K562 (cell line): Measurements from ENCODE around the gene RANBP6.

ENCODE experiments used
- CREM ChIP-seq: IDR thresholded peaks from 2 replicates; pipeline ENCODE4 v1.6.1; 2014; ENCODE audit warnings: antibody characterized with exemption, low read depth
- DNMT1 ChIP-seq: fragments of 450-650 bp; IDR thresholded peaks from 2 replicates; pipeline ENCODE4 v1.6.1; 2016; ENCODE audit warnings: antibody characterized with exemption, mild to moderate bottlenecking
- HDAC2 ChIP-seq: fragments of 450-650 bp; IDR thresholded peaks from 2 replicates; pipeline ENCODE4 v1.6.1; 2016; ENCODE audit warnings: mild to moderate bottlenecking
- KDM5B ChIP-seq: fragments of 200-600 bp; sonication (generic); IDR thresholded peaks from 2 replicates; pipeline ENCODE4 v1.6.1; 2012; ENCODE audit warnings: low read depth, mild to moderate bottlenecking, moderate library complexity, low read length, control low read depth, inconsistent platforms; ENCODE audit not compliant: insufficient replicate concordance
- MTF1 ChIP-seq: fragments of 250-450 bp; sonication (Bioruptor Pico); IDR thresholded peaks from 2 replicates; pipeline ENCODE4 v1.9.0; 2021; ENCODE audit warnings: moderate library complexity, mild to moderate bottlenecking, inconsistent platforms, borderline replicate concordance
- NR4A1 ChIP-seq, 2 experiments: fragments of 250-450 bp in 1 of 2; fragments of 450-650 bp in 1 of 2; sonication (Bioruptor Pico) in 1 of 2; IDR thresholded peaks; 2 replicates each; pipeline versions ENCODE4 v1.4.0 to v1.6.1; 2016 to 2020; ENCODE audit warnings: mild to moderate bottlenecking in 2 of 2, missing compliant biosample characterization in 1 of 2, missing genetic modification characterization in 1 of 2, moderate library complexity in 1 of 2
- ZBTB8A ChIP-seq: fragments of 450-650 bp; IDR thresholded peaks from 2 replicates; pipeline ENCODE4 v1.6.1; 2018; ENCODE audit warnings: mild to moderate bottlenecking, moderate library complexity; ENCODE audit not compliant: partially characterized antibody
- ZNF347 ChIP-seq: fragments of 450-650 bp; formaldehyde crosslinking; IDR thresholded peaks from 2 replicates; pipeline ENCODE4 v1.4.0; 2020; ENCODE audit warnings: low read depth, mild to moderate bottlenecking, moderate library complexity

- no peak for TF ChIP-seq NR4A1 (CRISPR knock-in tag; IDR thresholded peaks at IDR 0.05)
- no peak for TF ChIP-seq NR4A1 (tag; IDR thresholded peaks at IDR 0.05)
- no peak for TF ChIP-seq DNMT1
- no peak for TF ChIP-seq ZNF347 (CRISPR knock-in tag)
- no peak for TF ChIP-seq ZBTB8A
- no peak for TF ChIP-seq KDM5B
- no peak for TF ChIP-seq CREM
- TF ChIP-seq HDAC2 = no peak
- TF ChIP-seq MTF1 (CRISPR knock-in tag) = no peak
Measured at GRCh38 chr9:6024035-6024554, 8.7 kb upstream of the RANBP6 start.
